ENCODE measurements around the gene BLOC1S2. TPM values are rescaled to one million over a fixed set of nuclear protein-coding genes. Genes with fewer than 3 reads are reported as not detected.
"Not testable (repeated sequence)": the region's sequence is repeated elsewhere in the genome, so short reads cannot be mapped to it uniquely, and the experiment has no call there.

Gene BLOC1S2
- total RNA-seq, 1 donor from 2014 or later = 45.4 TPM

DNA sequence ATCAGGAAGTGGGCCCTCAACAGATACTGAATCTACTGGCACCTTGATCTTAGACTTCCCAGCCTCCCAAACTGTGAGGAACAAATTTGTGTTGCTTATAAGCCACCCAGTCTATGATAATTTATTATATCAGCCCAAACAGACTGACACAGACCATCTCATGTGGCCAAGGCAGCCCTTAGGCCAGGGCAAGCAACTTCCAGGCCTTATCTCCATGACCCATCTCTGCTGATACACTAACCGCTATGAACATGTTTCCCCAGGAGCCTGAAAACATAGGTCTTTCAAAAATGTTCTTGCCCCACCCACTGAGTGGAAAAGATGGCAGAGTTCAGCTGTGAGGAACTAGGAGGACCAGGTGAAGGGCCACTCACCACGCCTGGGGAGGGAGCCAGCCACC lies 3.2 kb upstream of the BLOC1S2 start:
- intact Hi-C loops (cut with DNase I) = no loop called here
- no peaks in the 10 kb centered on the region for H3K9me3 ChIP-seq
- no peak overlapping the region for H3K4me3 ChIP-seq
- no peaks in the 10 kb centered on the region for H3K36me3 ChIP-seq
- no peak overlapping the region for H3K27ac ChIP-seq
- TF ChIP-seq CTCF (IDR thresholded peaks at IDR 0.05) = no peak
- DNase-seq (no peak), ATAC-seq (no peak)
- H3K27me3 ChIP-seq (ENCODE audit: low read depth) = no peaks in the 10 kb centered on the region
- H3K4me1 ChIP-seq = peaks cover 19% of the 10 kb centered on the region

DNA sequence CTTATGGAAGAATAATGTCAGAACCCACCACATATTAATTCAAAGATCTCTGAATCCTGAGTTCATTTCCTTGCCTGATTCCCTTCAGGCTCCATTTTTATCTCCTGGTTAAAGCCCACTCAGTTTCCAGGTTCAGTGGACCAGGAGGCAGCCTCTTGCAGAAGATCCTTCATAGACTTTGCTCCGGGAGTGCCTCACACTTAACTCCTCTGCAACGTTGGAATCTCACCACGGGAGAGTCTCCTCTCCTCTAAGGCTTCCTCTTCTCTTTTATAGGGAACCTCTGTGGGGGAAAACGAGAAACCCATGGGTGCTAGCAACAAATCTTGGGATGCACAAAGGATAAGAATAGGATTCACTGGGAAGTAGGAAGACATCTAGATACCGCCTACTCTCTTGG lies 1.7 kb upstream of the BLOC1S2 start:
- no peaks in the 10 kb centered on the region for H3K27me3 ChIP-seq (ENCODE audit: low read depth)
- H3K4me1 ChIP-seq = peaks cover 28% of the 10 kb centered on the region
- H3K4me3 ChIP-seq = no peak overlapping the region
- H3K27ac ChIP-seq = no peak overlapping the region
- intact Hi-C loops (cut with DNase I) = no loop called here
- no peak for ATAC-seq
- DNase-seq = no peak
- H3K36me3 ChIP-seq = peaks cover 3% of the 10 kb centered on the region
- TF ChIP-seq CTCF (IDR thresholded peaks at IDR 0.05) = no peak
- no peaks in the 10 kb centered on the region for H3K9me3 ChIP-seq

- no peak for ATAC-seq
- no peak for TF ChIP-seq CTCF (IDR thresholded peaks at IDR 0.05)
These were observed 1.3 kb upstream of the BLOC1S2 start for GRCh38 chr10:100287756-100288155.

GRCh38 chr10:100285326-100285725 lies 1.2 kb downstream of the BLOC1S2 start:
- H3K4me1 ChIP-seq = peaks cover 42% of the 10 kb centered on the region
- ATAC-seq; DNase-seq; intact Hi-C loops (cut with DNase I); H3K27me3 ChIP-seq (ENCODE audit: low read depth); H3K9me3 ChIP-seq: not testable (repeated sequence)
- peaks cover 30% of the 10 kb centered on the region for H3K36me3 ChIP-seq
- peak overlapping the region; percentile 91 for H3K4me3 ChIP-seq
- peak overlapping the region; percentile 94 for H3K27ac ChIP-seq

More at GRCh38 chr10:100287756-100288155, 1.3 kb upstream of the BLOC1S2 start:
- intact Hi-C loops (cut with DNase I) = no loop called here
- Histone ChIP-seq H3K36me3 (peaks cover 8% of the 10 kb centered on the region), H3K27ac (no peak overlapping the region), H3K4me3 (no peak overlapping the region), H3K4me1 (peaks cover 33% of the 10 kb centered on the region), H3K9me3 (no peaks in the 10 kb centered on the region), H3K27me3 (ENCODE audit: low read depth) (no peaks in the 10 kb centered on the region)
- DNase-seq = no peak

DNA sequence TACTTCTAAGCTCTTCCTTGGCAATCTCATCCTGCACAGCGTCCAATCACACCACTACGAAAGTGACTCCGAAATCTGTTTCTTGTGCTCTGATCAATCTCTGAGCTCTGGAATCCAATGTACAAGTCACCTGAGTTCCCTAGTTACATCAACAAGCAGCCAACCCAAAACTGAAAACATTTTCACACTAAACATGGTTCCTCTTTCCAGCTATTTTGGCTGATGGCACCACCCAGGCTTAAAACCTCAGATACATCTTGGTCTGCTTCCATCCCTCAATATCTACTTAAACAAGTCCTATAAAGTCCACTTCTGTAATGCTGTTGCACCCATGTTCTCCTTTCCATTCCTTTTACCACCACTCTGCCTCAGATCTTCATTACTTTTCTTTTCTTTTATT lies 3.6 kb downstream of the BLOC1S2 start:
- Histone ChIP-seq H3K27ac (no peak overlapping the region), H3K27me3 (ENCODE audit: low read depth) (no peaks in the 10 kb centered on the region), H3K4me3 (no peak overlapping the region), H3K36me3 (peaks cover 48% of the 10 kb centered on the region), H3K9me3 (no peaks in the 10 kb centered on the region), H3K4me1 (peaks cover 42% of the 10 kb centered on the region)
- TF ChIP-seq CTCF (IDR thresholded peaks at IDR 0.05) = no peak
- intact Hi-C loops (cut with DNase I) = no loop called here
- ATAC-seq = no peak
- DNase-seq = no peak

GRCh38 chr10:100276971-100277370 lies 9.5 kb downstream of the BLOC1S2 start:
- ATAC-seq; H3K4me1 ChIP-seq; H3K27ac ChIP-seq; H3K9me3 ChIP-seq; DNase-seq; intact Hi-C loops (cut with DNase I); H3K4me3 ChIP-seq; H3K27me3 ChIP-seq (ENCODE audit: low read depth): not testable (repeated sequence)
- H3K36me3 ChIP-seq = peaks cover 54% of the 10 kb centered on the region
